SU-DHL-6 (cell line): Measurements from ENCODE around the gene IL22RA2.

Source experiments
- H2AFZ ChIP-seq: fragments of 200-600 bp; sonication (generic); 2 replicates; pipeline ENCODE4 v1.6.1; 2014; ENCODE audit warnings: low read depth, mild to moderate bottlenecking, moderate library complexity, mixed read lengths, antibody characterized with exemption, low read length; ENCODE audit not compliant: severe bottlenecking
- H3F3A ChIP-seq: fragments of 200-600 bp; shearing (Covaris generic); 2 replicates; pipeline ENCODE4 v1.6.0; 2016; ENCODE audit warnings: antibody characterized with exemption, mild to moderate bottlenecking; ENCODE audit not compliant: insufficient read depth
- H3K27ac ChIP-seq: fragments of 200-600 bp; sonication (generic); 2 replicates; pipeline ENCODE4 v1.5.1; 2016; ENCODE audit warnings: low read depth, mild to moderate bottlenecking, low read length, moderate library complexity, mixed read lengths
- H3K27me3 ChIP-seq: fragments of 200-600 bp; sonication (generic), shearing (Covaris generic); 2 replicates; pipeline ENCODE4 v1.6.0; 2014; ENCODE audit warnings: mild to moderate bottlenecking, low read length
- H3K36me3 ChIP-seq: fragments of 200-600 bp; sonication (generic); 2 replicates; pipeline ENCODE4 v1.6.1; 2014; ENCODE audit warnings: mild to moderate bottlenecking, low read length, mixed read lengths
- H3K4me2 ChIP-seq: fragments of 300-600, 200-600 bp; shearing (Covaris generic), sonication (generic); 2 replicates; pipeline ENCODE4 v1.6.0; 2014; ENCODE audit warnings: low read length, low read depth, mild to moderate bottlenecking; ENCODE audit not compliant: poor library complexity, severe bottlenecking
- H3K4me3 ChIP-seq: fragments of 200-600 bp; sonication (generic); 2 replicates; pipeline ENCODE4 v1.5.1; 2014; ENCODE audit warnings: antibody characterized with exemption, low read length, mild to moderate bottlenecking, mixed read lengths; ENCODE audit not compliant: insufficient read depth, poor library complexity, severe bottlenecking
- H3K79me2 ChIP-seq: fragments of 200-600 bp; sonication (generic); 2 replicates; pipeline ENCODE4 v1.6.1; 2014; ENCODE audit warnings: mild to moderate bottlenecking, low read length, moderate library complexity; ENCODE audit not compliant: insufficient read depth
- H3K9ac ChIP-seq: fragments of 200-600 bp; sonication (generic); 2 replicates; pipeline ENCODE4 v1.7.0; 2014; ENCODE audit warnings: mild to moderate bottlenecking, low read length
- H3K9me2 ChIP-seq: fragments of 200-600 bp; sonication (generic); replicated peaks from 2 replicates; pipeline ENCODE4 v1.6.1; 2014; ENCODE audit warnings: low read length; ENCODE audit not compliant: insufficient read depth
- H3K9me3 ChIP-seq: fragments of 200-600 bp; sonication (generic); 2 replicates; pipeline ENCODE4 v1.6.1; 2014; ENCODE audit warnings: low read length, mixed read lengths; ENCODE audit not compliant: insufficient read depth
- H4K20me1 ChIP-seq: fragments of 200-600 bp; sonication (generic); 2 replicates; pipeline ENCODE4 v1.6.1; 2014; ENCODE audit warnings: low read depth, mild to moderate bottlenecking, antibody characterized with exemption, low read length, moderate library complexity, mixed read lengths
- CTCF ChIP-seq: fragments of 200-600 bp; sonication (generic); IDR thresholded peaks from one replicate; pipeline ENCODE4 v1.5.1; 2017; ENCODE audit warnings: antibody characterized with exemption, mild to moderate bottlenecking, low read length, moderate library complexity; ENCODE audit not compliant: insufficient read depth, poor library complexity, severe bottlenecking
- EZH2phosphoT487 ChIP-seq: fragments of 200-600 bp; sonication (generic), shearing (Covaris generic); conservative IDR thresholded peaks from 2 replicates; pipeline ENCODE4 v1.6.1; 2018; ENCODE audit warnings: mild to moderate bottlenecking, antibody characterized with exemption, low read length, moderate library complexity, mixed read lengths

The IL22RA2 gene

GRCh38 chr6:137213813-137214212 is 40.4 kb upstream of the IL22RA2 start:
- H3K36me3 ChIP-seq, result no peaks in the 10 kb centered on the region
- TF ChIP-seq CTCF, result no peak
- no peak overlapping the region for H3K27ac ChIP-seq
- H3K4me3 ChIP-seq, result no peak overlapping the region
- 0 out of 2 replicates have a peak, but pooled peaks cover 5% of the 10 kb centered on the region for H4K20me1 ChIP-seq
- no peak overlapping the region for H2AFZ ChIP-seq
- H3K4me2 ChIP-seq, result no peak overlapping the region
- peaks cover 12% of the 10 kb centered on the region; the same call in 1 of the 2 replicates for H3K9me3 ChIP-seq
- H3K27me3 ChIP-seq, result no peaks in the 10 kb centered on the region
- peaks cover 43% of the 10 kb centered on the region for H3K79me2 ChIP-seq
- H3F3A ChIP-seq, result no peaks in the 10 kb centered on the region
- no peaks in the 10 kb centered on the region for H3K9me2 ChIP-seq
- no peak overlapping the region for H3K9ac ChIP-seq

- Histone ChIP-seq H4K20me1 (0 out of 2 replicates have a peak, but pooled peaks cover 5% of the 10 kb centered on the region), H3K4me3 (no peak overlapping the region), H3K36me3 (no peaks in the 10 kb centered on the region), H3K79me2 (peaks cover 38% of the 10 kb centered on the region), H2AFZ (no peak overlapping the region), H3K9ac (no peak overlapping the region), H3K4me2 (no peak overlapping the region), H3K9me3 (peaks cover 12% of the 10 kb centered on the region; the same call in 1 of the 2 replicates), H3K9me2 (no peaks in the 10 kb centered on the region), H3F3A (no peaks in the 10 kb centered on the region), H3K27ac (no peak overlapping the region), H3K27me3 (no peaks in the 10 kb centered on the region)
- TF ChIP-seq EZH2phosphoT487, result no peak
- TF ChIP-seq CTCF, result no peak
These were observed 39.9 kb upstream of the IL22RA2 start for GRCh38 chr6:137213331-137213740.

GRCh38 chr6:137211910-137212309 is 38.5 kb upstream of the IL22RA2 start:
- H3K79me2 ChIP-seq, result peaks cover 25% of the 10 kb centered on the region
- H3K27ac ChIP-seq, result no peak overlapping the region
- H3K4me2 ChIP-seq, result no peak overlapping the region

More at GRCh38 chr6:137211910-137212309, 38.5 kb upstream of the IL22RA2 start:
- Histone ChIP-seq H3F3A (no peaks in the 10 kb centered on the region), H3K36me3 (no peaks in the 10 kb centered on the region), H3K9me2 (no peaks in the 10 kb centered on the region), H3K9me3 (peaks cover 12% of the 10 kb centered on the region; the same call in 1 of the 2 replicates), H3K9ac (no peak overlapping the region), H2AFZ (no peak overlapping the region), H3K4me3 (no peak overlapping the region), H3K27me3 (no peaks in the 10 kb centered on the region), H4K20me1 (0 out of 2 replicates have a peak, but pooled peaks cover 5% of the 10 kb centered on the region)
- no peak for TF ChIP-seq CTCF
- no peak for TF ChIP-seq EZH2phosphoT487
